ENCODE measurements around the gene PTPN1. TPM values are rescaled to one million over a fixed set of nuclear protein-coding genes. Genes with fewer than 3 reads are reported as not detected.

Gene PTPN1
- total and polyA plus RNA-seq, 10 of the 15 experiments (the other 5 are each of a cell fraction or from before 2014, with no cell fraction given), result 15.9 to 74.7 (median 43.9) TPM

DNA sequence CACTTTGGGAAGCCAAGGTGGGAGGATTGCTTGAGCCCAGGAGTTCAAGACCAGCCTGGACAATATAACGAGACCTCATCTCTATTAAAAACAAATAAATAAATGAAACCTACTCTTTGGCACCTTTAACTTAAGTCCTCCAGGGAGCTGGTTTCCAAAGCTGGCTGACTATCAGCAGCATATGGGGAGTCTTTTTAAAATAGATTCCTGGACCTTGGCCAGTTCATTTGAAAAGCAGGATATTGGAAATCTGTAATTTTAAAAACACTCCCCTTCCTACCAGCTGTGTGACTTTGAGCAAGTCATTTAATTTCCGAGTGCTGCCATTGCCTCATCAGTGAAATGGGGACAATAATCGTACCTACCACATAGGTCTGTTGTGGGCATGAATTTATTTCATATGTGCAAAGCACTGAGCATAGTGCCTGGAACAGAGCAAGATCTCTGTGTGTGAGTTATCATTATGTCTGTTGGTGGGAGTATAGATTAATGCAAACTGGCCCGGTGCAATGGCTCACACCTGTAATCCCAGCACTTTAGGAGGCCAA lies 40.9 kb upstream of the PTPN1 start (continued):
- TF ChIP-seq, protein P1, sequence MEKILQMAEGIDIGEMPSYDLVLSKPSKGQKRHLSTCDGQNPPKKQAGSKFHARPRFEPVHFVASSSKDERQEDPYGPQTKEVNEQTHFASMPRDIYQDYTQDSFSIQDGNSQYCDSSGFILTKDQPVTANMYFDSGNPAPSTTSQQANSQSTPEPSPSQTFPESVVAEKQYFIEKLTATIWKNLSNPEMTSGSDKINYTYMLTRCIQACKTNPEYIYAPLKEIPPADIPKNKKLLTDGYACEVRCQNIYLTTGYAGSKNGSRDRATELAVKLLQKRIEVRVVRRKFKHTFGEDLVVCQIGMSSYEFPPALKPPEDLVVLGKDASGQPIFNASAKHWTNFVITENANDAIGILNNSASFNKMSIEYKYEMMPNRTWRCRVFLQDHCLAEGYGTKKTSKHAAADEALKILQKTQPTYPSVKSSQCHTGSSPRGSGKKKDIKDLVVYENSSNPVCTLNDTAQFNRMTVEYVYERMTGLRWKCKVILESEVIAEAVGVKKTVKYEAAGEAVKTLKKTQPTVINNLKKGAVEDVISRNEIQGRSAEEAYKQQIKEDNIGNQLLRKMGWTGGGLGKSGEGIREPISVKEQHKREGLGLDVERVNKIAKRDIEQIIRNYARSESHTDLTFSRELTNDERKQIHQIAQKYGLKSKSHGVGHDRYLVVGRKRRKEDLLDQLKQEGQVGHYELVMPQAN (conservative IDR thresholded peaks at IDR 0.05), result no peak
- no peak for TF ChIP-seq BHLHE40 (IDR thresholded peaks at IDR 0.05; ENCODE audit: borderline replicate concordance in 1 of 2, low read depth in 2 of 2, low read length in 1 of 2)

GRCh38 chr20:50469796-50470195 lies 40.4 kb upstream of the PTPN1 start:
- H3K9me3 ChIP-seq (replicated peaks; ENCODE audit: control insufficient read depth, insufficient read depth, low read length), result no peaks in the 10 kb centered on the region
- ATAC-seq, result no peak
- FAIRE-seq, result no peak
- H3K36me3 ChIP-seq (ENCODE audit: control insufficient read depth in 2 of 2, insufficient read depth in 2 of 2, low read length in 1 of 2), result no peaks in the 10 kb centered on the region
- no peak overlapping the region for H3K27ac ChIP-seq (ENCODE audit: control insufficient read depth, insufficient read depth)
- SMC1A ChIA-PET (ENCODE audit: uncharacterized antibody, unreplicated experiment), result interaction anchor here (0.6 to 95.1 kb wide), 5 partner anchors 11 to 517 kb away, joined by 3 to 2799 read pairs (median 3); partner anchors contain the start of gene PTPN1
- no peak overlapping the region for H3K4me2 ChIP-seq (ENCODE audit: control insufficient read depth, insufficient read depth)
- no peak overlapping the region for H3K9ac ChIP-seq (ENCODE audit: control insufficient read depth, insufficient read depth, low read length)
- no TSS peak for BruUV-seq (replicated peaks)
- RAD21 ChIA-PET (ENCODE audit: unreplicated experiment), result interaction anchor here (0.8 to 1.0 kb wide), 2 partner anchors 18 to 101 kb away, joined by 3 to 4 read pairs; no protein-coding TSS in a partner anchor
- H3K4me1 ChIP-seq (ENCODE audit: control insufficient read depth, insufficient read depth, low read length), result peaks cover 9% of the 10 kb centered on the region
- H4K20me1 ChIP-seq (ENCODE audit: control insufficient read depth, insufficient read depth), result no peaks in the 10 kb centered on the region
- DNase-seq (ENCODE audit: low read depth, low spot score), result no peak
- intact Hi-C loops (cut with micrococcal nuclease; ENCODE audit: unreplicated experiment) (no loop called here), in situ Hi-C loops (cut with MboI) (loop anchor here (5.0 kb wide), 1 partner anchor 108 kb away; no protein-coding TSS in a partner anchor)
- WGBS (ENCODE audit: insufficient coverage, insufficient replicate concordance, low lambda C conversion rate, missing lambda C conversion rate), result 97% methylated on average over 2 of the region's 2 CpGs
- H3K79me2 ChIP-seq (ENCODE audit: control insufficient read depth, insufficient read depth, low read length), result no peaks in the 10 kb centered on the region
- no peak overlapping the region for H2AFZ ChIP-seq (ENCODE audit: control insufficient read depth, low read depth, low read length)
- no peak overlapping the region for H3K4me3 ChIP-seq
- POLR2A ChIA-PET, result no interaction called here
- CTCF ChIA-PET, result interaction anchor here (0.7 to 10.2 kb wide), 5 partner anchors 62 to 283 kb away, joined by 3 to 157 read pairs (median 4); partner anchors contain the start of gene CEBPB
- no peaks in the 10 kb centered on the region for H3K27me3 ChIP-seq (replicated peaks in 1 of 2; ENCODE audit: control insufficient read depth in 2 of 2, insufficient read depth in 2 of 2, low read length in 1 of 2)
- TF ChIP-seq NRF1 (conservative IDR thresholded peaks at IDR 0.05; ENCODE audit: low read depth, low read length) (no peak), BMI1 (IDR thresholded peaks at IDR 0.05; ENCODE audit: borderline replicate concordance) (no peak), NBN (IDR thresholded peaks at IDR 0.05) (no peak), TAF1 (IDR thresholded peaks at IDR 0.05; ENCODE audit: borderline replicate concordance, low read depth, low read length) (no peak), MEF2B (IDR thresholded peaks at IDR 0.05; ENCODE audit: partially characterized antibody, poor library complexity, severe bottlenecking) (no peak), ZNF207 (IDR thresholded peaks at IDR 0.05; ENCODE audit: borderline replicate concordance) (no peak), ZNF24 (IDR thresholded peaks at IDR 0.05) (no peak), TCF3 (IDR thresholded peaks at IDR 0.05; ENCODE audit: borderline replicate concordance, insufficient read depth, low read depth, low read length) (no peak), SP1 (IDR thresholded peaks at IDR 0.05; ENCODE audit: low read depth, low read length) (no peak), ZBTB4 (CRISPR knock-in tag; IDR thresholded peaks at IDR 0.05) (no peak), LARP7 (IDR thresholded peaks at IDR 0.05) (no peak), CBX5 (IDR thresholded peaks at IDR 0.05; ENCODE audit: low read depth) (no peak)
- TF ChIP-seq, protein P2, sequence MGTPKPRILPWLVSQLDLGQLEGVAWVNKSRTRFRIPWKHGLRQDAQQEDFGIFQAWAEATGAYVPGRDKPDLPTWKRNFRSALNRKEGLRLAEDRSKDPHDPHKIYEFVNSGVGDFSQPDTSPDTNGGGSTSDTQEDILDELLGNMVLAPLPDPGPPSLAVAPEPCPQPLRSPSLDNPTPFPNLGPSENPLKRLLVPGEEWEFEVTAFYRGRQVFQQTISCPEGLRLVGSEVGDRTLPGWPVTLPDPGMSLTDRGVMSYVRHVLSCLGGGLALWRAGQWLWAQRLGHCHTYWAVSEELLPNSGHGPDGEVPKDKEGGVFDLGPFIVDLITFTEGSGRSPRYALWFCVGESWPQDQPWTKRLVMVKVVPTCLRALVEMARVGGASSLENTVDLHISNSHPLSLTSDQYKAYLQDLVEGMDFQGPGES (IDR thresholded peaks at IDR 0.05), result no peak

Data from GM12878 (cell line).